Cardiac atrium fibroblast (primary cell): ENCODE results near the gene ALDOB. TPM values are rescaled to one million over a fixed set of nuclear protein-coding genes. Genes with fewer than 3 reads are reported as not detected.

ENCODE experiments used
- total RNA-seq: library from RNA; depleted of rRNA; stranded (reverse); fragments of >200 nt; gene quantifications from 2 replicates; pipeline ENCODE4 v1.2.3, GENCODE V29; 2015

The ALDOB gene
- not detected in 2 replicates for total RNA-seq

DNA sequence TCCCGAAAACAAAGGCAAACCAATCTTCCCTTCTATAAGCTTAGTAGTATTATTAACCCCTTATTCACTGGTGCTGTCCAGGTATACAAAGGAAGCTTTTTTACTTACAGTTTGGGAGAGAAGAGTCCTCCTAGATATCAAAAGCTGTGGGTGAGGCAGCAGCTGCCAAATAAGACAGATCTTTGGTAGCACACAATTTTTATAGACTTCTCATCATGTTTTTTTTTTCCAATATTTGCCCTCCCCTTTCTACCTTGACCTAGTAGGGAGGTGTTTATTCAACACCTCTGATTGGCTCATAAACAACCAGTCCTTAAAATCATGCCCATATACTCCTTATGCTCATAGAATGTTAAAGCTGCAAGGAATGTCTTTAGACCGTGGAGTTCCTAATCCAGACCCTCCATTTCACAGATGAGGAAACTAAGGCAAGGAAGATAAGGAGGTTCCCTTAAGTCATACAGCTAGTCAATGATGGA lies at the start of gene ALDOB:
Gene ALDOB (minus strand): TSS at position 174 of the 479 bp plus-strand sequence. CDS start 4,887 bp downstream, outside the sequence.

DNA sequence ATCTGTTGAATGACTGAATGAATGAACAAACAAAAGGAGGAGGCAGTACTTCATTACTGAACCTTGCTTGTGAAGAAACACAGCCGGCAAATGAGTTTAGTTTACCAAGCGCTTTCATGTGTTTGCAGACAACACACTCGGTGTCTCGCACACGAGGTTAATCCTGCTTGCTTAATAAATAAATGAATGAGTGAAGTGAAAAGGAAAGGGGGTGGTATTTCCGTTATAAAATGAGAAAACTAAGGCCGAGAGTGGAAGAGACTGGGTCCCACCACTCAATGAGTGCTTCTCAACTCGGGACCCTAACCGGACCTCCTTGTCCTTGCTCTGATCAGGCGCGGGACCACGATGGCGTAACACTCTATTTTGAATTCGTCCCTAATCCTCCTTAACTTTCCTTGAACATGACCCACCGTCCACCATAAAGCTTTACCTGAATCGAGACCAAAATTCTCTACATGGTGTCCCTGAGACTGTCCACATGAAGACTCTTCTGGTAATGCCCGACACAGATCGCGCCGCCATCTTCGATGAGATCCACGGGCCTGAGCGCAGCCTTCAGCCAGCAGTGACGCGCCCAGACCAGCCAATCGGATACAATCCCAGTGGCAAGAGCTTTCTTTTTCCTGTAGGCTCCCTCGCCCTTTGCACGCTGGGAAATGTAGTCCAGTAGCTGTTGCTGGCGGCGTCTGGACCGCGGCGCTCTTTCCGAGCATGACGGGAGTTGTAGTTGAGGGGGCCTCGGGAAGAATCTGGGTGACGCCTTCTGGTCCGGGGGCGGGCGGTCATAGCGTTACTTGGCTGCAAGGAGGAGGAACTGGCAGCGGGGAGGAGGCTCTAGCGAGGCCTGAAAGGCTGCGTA lies 37.3 kb downstream of the ALDOB start, which contains the start of the genes MRPL50 and ZNF189:
Gene MRPL50 (minus strand): TSS at position 551 of the 862 bp plus-strand sequence. CDS start 26 bp downstream, at position 525.
Gene ZNF189 (plus strand): TSS at position 784 of the 862 bp plus-strand sequence. CDS start 306 bp downstream, outside the sequence.

GRCh38 chr9:101384873-101385536 lies 50.6 kb downstream of the ALDOB start, which contains the start of gene BAAT:
Gene BAAT (minus strand): TSS chr9:101385006. CDS start chr9:101371404, 13,602 bp downstream.

Other genes starting within 250 kb of the ALDOB start
- 0.16 TPM in 1 of 2 replicates, not detected in the other for gene BAAT, start 50.8 kb downstream of the ALDOB start, total RNA-seq
- 6.0 and 7.8 TPM in 2 replicates for gene MRPL50, start 37.2 kb downstream of the ALDOB start, total RNA-seq
- 6.7 and 13.4 TPM in 2 replicates for gene ZNF189, start 36.9 kb downstream of the ALDOB start, total RNA-seq
- gene RNF20, start 98.1 kb upstream of the ALDOB start, total RNA-seq, result 9.6 and 15.1 TPM in 2 replicates
- gene PPP3R2, start 159.2 kb upstream of the ALDOB start, total RNA-seq, result not detected in 2 replicates